GM18858 (cell line): Measurements from ENCODE around the gene PTPRR.

ENCODE experiments used
- ATAC-seq: cut with Tn5 transposase; IDR thresholded peaks from one replicate; pipeline ENCODE4 v1.9.1; 2021; ENCODE audit not compliant: unreplicated experiment

Gene PTPRR

DNA sequence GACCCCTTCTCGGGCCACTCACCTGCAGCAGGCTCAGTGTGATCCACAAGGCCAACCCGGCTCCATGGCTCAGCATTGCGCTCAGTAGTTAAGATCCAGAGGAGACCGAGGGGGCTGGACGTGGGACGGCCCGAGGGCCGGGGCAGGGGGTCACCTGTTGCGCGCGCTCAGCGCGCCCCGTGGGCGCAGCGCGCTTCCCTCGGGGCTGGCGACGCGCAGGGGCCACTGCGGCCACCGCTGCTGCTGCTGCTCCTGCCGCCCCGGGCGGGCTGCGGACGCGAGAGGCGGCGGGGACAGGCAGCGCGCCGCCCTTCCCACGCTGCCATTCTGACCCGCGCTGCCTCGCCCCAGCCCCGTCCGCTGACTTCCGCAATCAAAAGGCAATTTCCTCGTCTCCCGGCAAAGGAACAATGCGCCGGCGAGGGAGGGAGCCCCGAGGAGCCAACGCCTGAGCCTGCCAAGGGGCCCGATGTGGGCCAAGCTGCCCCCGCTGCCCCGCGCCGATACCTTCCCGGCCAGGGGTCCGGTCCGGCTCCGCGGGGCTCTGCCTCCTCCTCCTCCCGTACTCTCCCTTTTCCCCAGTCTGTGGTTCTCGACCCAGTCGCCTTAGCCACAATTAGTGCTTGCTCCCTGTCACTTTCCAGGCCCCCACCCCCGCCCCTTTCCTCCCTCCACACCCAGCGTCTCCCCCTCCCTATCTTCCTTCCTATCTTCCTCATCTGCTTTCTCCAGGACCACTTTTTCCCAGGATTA, 310.6 kb downstream of the PTPRR start:
- no peak for ATAC-seq

DNA sequence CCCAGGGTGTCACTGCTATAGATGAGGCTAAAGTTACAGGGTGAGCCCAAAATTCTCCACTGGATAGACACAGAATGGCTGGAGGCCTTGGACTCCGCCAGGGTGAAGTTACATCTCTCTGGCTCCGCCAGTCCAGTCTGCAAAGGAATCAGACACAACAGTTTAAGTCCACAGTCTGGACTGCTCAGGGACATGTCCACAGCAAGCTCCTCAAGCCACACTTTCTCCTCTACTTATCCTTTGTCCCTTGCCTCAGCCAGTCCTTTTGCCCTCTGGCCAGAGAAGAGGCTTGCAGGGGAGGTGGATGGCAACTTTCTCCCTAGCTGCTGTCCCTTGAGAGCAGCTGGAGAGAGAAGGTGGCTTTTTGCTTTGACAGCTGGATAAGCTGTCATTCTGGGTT, 311.3 kb downstream of the PTPRR start:
- no peak for ATAC-seq

DNA sequence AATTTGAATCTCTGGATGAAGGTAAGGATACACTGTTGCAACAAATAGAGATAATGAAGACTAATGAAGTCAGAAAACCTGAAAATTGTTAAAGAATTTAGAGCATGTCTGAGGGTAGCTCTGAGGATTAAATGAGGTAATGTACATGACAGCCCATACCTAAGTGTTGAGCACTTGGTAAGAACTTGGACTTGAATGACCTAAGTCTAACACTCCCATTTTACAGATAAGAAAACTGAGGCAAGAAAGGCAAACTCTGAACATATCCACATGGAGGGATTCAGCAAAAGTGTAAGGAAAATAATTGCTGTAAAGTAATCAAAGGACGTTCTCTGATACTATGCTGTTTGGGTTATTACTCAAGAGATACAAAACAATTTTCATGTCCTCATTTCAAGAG, 312.4 kb downstream of the PTPRR start:
- no peak for ATAC-seq

DNA sequence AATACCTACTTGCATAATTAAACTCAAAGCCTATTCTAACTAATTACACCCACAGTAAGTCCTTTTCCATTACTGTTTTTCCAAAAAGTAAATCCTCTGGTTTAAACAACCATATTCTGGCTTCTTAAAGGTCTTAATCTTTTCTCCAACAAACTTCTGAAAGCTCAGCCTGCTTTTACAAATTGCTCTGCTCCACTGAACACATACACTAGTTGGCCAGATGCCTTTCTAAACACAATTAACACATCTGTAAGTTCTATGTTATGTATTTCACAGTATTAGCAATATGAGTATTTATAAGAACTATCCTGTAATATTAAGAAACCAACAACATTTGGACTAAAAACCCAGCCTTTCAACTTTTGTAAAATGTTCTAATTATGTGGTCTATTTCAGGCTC, 313.4 kb downstream of the PTPRR start:
- no peak for ATAC-seq

DNA sequence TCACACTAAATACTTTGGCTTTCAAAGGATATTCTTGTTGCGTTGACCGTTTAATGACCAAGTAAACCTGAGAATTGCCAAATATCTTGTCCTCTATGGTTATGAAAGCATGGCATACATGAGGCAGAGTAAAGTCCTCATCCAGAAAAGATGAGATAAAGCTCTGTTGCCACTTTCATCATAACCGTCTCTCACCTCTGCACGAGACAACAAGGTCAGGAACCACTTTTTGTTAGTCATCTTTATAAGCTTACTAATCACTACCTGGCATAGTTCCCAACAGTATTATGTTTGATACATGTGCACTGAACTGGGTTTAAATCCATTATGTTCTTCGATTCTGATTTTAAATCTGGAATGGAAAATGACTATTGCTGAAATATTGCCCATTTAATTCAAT, 314.6 kb downstream of the PTPRR start:
- no peak for ATAC-seq

DNA sequence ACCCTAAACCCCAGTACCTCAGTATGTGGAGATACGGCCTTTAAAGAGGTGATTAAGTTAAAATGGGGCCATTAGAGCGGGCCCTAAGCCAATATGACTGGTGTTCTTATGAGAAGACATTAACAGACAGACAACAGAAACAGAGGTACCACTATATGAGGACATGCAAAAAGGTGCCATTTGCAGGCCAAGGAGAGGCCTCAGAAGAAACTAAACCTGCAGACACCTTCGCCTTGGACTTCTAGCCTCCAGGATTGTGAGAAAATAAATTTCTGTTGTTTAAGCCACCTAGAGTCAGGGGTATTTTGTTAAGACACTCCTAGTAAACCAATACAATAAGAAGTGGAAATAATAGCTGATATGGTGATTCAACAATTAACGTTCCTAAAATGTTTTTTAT, 315.9 kb downstream of the PTPRR start:
- ATAC-seq: no peak

DNA sequence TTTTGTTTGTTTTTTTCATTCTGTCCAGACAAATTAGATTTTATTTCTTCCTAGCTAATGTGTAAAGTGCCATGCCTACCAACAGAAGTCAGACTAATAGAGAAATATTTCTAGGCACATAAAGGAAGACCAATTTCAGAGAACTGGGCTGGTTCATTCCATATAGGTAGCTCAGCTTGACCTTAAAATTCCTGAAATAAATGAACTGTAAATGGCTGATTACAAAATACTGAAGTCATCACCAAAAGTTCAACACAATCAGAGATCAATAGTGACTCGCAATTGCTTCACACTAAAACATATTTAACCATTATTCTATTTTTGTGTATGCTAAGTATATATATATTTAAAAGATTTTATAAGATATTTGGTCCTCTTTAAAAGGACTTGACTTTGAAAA, 317.5 kb downstream of the PTPRR start:
- ATAC-seq: no peak

DNA sequence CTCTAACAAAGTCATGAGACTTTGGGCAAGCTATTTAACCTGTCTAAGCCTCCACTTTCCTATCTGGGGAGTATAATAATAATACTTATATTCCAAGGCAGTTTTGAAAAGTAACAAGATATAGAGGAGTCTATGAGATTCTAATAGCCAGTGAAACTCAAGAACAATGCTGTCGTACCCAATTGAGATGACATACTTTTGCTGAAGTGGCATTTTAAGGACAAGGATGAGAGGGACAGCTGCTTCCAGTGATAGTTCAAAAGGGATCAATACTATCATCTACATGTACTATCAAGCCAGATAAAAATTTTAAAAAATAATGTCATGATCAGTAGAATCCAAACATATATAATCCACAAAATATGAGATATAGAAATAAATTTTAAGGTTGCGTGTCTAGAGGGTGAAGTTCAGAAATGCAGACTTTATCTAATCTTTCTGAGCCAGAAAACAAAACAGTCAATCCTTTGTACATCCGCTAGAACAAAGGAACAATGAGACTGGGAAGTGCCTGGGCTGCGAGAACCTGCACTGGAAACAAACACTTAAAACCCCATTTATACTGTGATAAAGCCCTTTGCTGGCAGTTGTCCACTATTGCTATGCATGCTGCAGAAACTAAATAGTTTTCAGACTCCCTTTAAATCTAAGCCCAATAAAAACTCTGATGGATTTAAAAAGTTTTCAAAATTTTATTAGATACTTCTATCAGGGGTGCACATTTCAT, 321.9 kb downstream of the PTPRR start:
- ATAC-seq: no peak

DNA sequence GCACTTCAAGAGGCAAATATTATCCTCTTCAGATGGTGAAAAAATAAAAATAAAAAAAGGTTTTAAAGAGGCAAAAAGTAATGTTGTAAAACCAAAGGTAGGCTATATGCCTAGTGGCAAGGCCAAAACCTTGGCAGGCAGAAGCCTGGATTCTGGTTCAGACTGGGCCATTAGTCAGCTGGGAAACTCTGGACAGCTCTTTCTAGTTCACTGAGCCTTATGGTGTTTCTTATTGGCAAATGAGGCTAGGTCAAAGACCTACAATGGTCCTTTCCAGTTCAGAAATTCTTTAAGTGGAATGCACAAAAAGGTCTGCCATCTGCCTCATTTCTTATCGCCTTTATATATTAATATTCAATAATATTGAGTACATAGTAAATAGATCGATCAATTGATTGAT, 327.9 kb downstream of the PTPRR start:
- no peak for ATAC-seq

DNA sequence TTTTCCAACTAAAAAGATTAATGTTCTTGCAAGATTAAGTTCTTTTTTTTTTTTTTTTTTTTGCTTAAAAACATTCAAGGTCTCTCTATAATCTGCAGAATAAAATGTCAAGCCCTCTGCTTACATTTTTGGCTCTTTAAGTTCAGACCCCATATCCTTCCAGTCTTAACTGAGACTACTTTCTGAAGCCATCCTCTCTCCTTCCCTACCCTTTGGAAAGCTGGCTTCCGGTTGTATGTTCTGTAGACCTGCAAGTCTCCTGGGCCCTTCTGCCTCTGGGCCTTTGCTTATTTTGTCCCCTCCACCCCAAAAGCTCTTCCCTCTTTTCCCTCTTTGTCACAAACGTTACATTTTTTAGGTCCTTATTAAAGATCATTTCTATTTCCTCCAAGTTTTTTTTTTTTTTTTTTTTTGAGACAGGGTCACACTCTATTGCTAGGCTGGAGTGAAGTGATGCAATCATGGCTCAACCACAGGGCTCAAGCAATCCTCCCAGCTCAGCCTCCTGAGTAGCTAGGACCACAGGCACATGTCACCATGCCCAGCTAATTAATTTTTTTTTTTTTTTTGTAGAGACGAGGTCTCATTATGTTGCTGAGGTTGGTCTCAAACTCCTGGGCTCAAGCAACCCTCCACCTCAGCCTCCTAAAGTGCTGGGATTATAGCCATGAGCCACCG, 329.9 kb downstream of the PTPRR start:
- ATAC-seq: no peak

DNA sequence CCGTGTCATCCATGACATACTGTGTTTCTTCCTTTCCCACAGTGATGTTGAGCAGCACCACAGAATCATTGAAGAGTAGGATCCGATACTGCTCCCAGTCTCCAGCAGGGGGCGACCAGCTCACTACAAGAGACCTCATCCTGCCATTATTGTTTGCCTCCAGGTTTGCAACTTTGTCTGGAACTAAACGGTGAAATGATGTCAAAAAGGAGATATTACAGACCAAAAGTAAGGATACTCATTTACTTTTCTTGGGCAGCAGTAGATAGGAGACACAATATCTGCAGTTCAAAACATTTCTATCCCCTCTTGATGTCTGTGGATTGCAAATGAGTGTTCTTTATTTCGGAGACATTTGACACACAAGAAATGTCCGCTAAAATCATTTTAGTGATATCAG, 330.5 kb downstream of the PTPRR start:
- peak; percentile 90 for ATAC-seq
